GM21447 (cell line): ENCODE results near the gene FOXO4.
A peak's percentile ranks its signal among the peaks of the same experiment; 100 is the strongest.

ENCODE experiments used
- ATAC-seq: cut with Tn5 transposase; IDR thresholded peaks from one replicate; pipeline ENCODE4 v1.9.1; 2021; ENCODE audit not compliant: unreplicated experiment

The FOXO4 gene

GRCh38 chrX:71098951-71099506 lies 3.4 kb downstream of the FOXO4 start:
- ATAC-seq, result no peak

- no peak for ATAC-seq
Measured at GRCh38 chrX:71099736-71100135, 4.1 kb downstream of the FOXO4 start.

- no peak for ATAC-seq
Measured at GRCh38 chrX:71100581-71101505, 5.2 kb downstream of the FOXO4 start.

GRCh38 chrX:71102292-71102691 lies 6.6 kb downstream of the FOXO4 start:
- ATAC-seq, result no peak

- no peak for ATAC-seq
Measured at GRCh38 chrX:71103110-71103983, 7.7 kb downstream of the FOXO4 start.

- no peak for ATAC-seq
Measured at GRCh38 chrX:71105628-71106027, 10.0 kb downstream of the FOXO4 start.

- ATAC-seq, result no peak
Measured at GRCh38 chrX:71106427-71106826, 10.8 kb downstream of the FOXO4 start, which contains the start of gene CXorf65. Gene CXorf65 (minus strand): TSS chrX:71106740. CDS start chrX:71106556, 184 bp downstream.

GRCh38 chrX:71107245-71107644 lies 11.6 kb downstream of the FOXO4 start:
- no peak for ATAC-seq

- no peak for ATAC-seq
Measured at GRCh38 chrX:71107762-71108360, 12.2 kb downstream of the FOXO4 start.

- no peak for ATAC-seq
Measured at GRCh38 chrX:71109051-71109450, 13.4 kb downstream of the FOXO4 start.

- peak; percentile 91 for ATAC-seq
Measured at GRCh38 chrX:71111141-71111843, 15.6 kb downstream of the FOXO4 start, which contains the start of gene IL2RG. Gene IL2RG (minus strand): TSS chrX:71111577. CDS start chrX:71111539, 38 bp downstream.

- ATAC-seq, result peak; percentile 39
Measured at GRCh38 chrX:71111921-71112431, 16.3 kb downstream of the FOXO4 start.

- ATAC-seq, result no peak
Measured at GRCh38 chrX:71117358-71117757, 21.7 kb downstream of the FOXO4 start.

GRCh38 chrX:71118032-71118984 lies 22.7 kb downstream of the FOXO4 start, which contains the start of gene MED12:
Gene MED12 (plus strand): TSS chrX:71118596. CDS start chrX:71118755, 159 bp downstream.
- peak; percentile 90 for ATAC-seq

- ATAC-seq, result peak; percentile 10
Measured at GRCh38 chrX:71118985-71119535, 23.4 kb downstream of the FOXO4 start.

- no peak for ATAC-seq
Measured at GRCh38 chrX:71128166-71128833, 32.6 kb downstream of the FOXO4 start.

- peak; percentile 65 for ATAC-seq
Measured at GRCh38 chrX:71128915-71129765, 33.5 kb downstream of the FOXO4 start.
